PC-9 (cell line): ENCODE results near the gene RBM3. TPM values are rescaled to one million over a fixed set of nuclear protein-coding genes. Genes with fewer than 3 reads are reported as not detected.

ENCODE experiments used
- BruUV-seq: library from RNA; stranded (reverse); fragments of 400-500 nt; replicated peaks from 2 replicates; lab custom pipeline; 2021; lab: Mats Ljungman, UMichigan
- CTCF ChIA-PET: fragments of 300-600 bp; sonication (Branson Sonifier 250); formaldehyde crosslinking; loops from one replicate; lab custom pipeline; 2022; ENCODE audit warnings: antibody characterized with exemption; lab: Charles Lee
- POLR2A ChIA-PET: fragments of 300-600 bp; sonication (Branson Sonifier 250); formaldehyde crosslinking; loops from one replicate; lab custom pipeline; 2022; ENCODE audit warnings: antibody characterized with exemption; ENCODE audit not compliant: unreplicated experiment; lab: Charles Lee
- DNase-seq, 2 experiments: peaks; one replicate each; pipeline versions ENCODE4 v3.0.0 to v3.0.0-alpha.2; 2015 to 2022; ENCODE audit warnings: mixed read lengths in 1 of 2
- H2AFZ ChIP-seq: fragments of 200-600 bp; sonication (generic); 2 replicates; pipeline ENCODE4 v1.8.1; 2017; ENCODE audit warnings: antibody characterized with exemption
- H3F3A ChIP-seq: fragments of 200-600 bp; sonication (generic); 2 replicates; pipeline ENCODE4 v1.8.1; 2017; ENCODE audit warnings: antibody characterized with exemption, mild to moderate bottlenecking, low read depth; ENCODE audit not compliant: insufficient read depth
- H3K27ac ChIP-seq: fragments of 200-600 bp; sonication (generic); 2 replicates; pipeline ENCODE4 v1.6.1; 2016; ENCODE audit warnings: mixed run types
- H3K27me3 ChIP-seq: fragments of 200-600 bp; sonication (generic); 2 replicates; pipeline ENCODE4 v1.6.1; 2016; ENCODE audit warnings: low read depth, mixed run types; ENCODE audit not compliant: insufficient read depth
- H3K36me3 ChIP-seq: fragments of 200-600 bp; sonication (generic); 2 replicates; pipeline ENCODE4 v1.6.1; 2016; ENCODE audit warnings: low read depth, mixed run types
- H3K4me1 ChIP-seq: fragments of 200-600 bp; sonication (generic); replicated peaks from 2 replicates; pipeline ENCODE4 v1.6.1; 2016; ENCODE audit warnings: mixed run types; ENCODE audit not compliant: insufficient read depth
- H3K4me2 ChIP-seq: fragments of 200-600 bp; sonication (generic); 2 replicates; pipeline ENCODE4 v1.6.1; 2017; ENCODE audit warnings: mixed run types
- H3K4me3 ChIP-seq: fragments of 200-600 bp; sonication (generic); 2 replicates; pipeline ENCODE4 v1.6.1; 2016; ENCODE audit warnings: mixed run types
- H3K79me2 ChIP-seq: fragments of 200-600 bp; sonication (generic); 2 replicates; pipeline ENCODE4 v1.6.1; 2017; ENCODE audit warnings: low read depth, mixed run types
- H3K9me2 ChIP-seq: fragments of 200-600 bp; sonication (generic); 2 replicates; pipeline ENCODE4 v1.8.1; 2017; ENCODE audit warnings: mild to moderate bottlenecking; ENCODE audit not compliant: insufficient read depth
- H3K9me3 ChIP-seq: fragments of 200-600 bp; sonication (generic); 2 replicates; pipeline ENCODE4 v1.8.1; 2016; ENCODE audit warnings: low read depth; ENCODE audit not compliant: insufficient read depth
- H4K20me1 ChIP-seq: fragments of 200-600 bp; sonication (generic); 2 replicates; pipeline ENCODE4 v1.8.1; 2017; ENCODE audit not compliant: insufficient read depth
- CTCF ChIP-seq: fragments of 200-600 bp; sonication (generic); conservative IDR thresholded peaks from 2 replicates; pipeline ENCODE4 v1.6.1; 2017; ENCODE audit warnings: mixed run types, antibody characterized with exemption, mild to moderate bottlenecking, moderate library complexity
- EZH2 ChIP-seq: fragments of 200-600 bp; sonication (generic); IDR thresholded peaks from 2 replicates; pipeline ENCODE4 v1.8.0; 2017; ENCODE audit warnings: antibody characterized with exemption, low read depth
- intact Hi-C: fragments of 100-400 bp; cut with micrococcal nuclease; formaldehyde crosslinking; loops from one replicate; pipeline ENCODE4 v1.10.0; 2022; ENCODE audit not compliant: unreplicated experiment
- total RNA-seq: library from RNA; stranded (reverse); gene quantifications from 2 replicates; pipeline ENCODE4 v1.2.3, GENCODE V29; 2021

RBM3 gene
- total RNA-seq, 1 experiment from 2014 or later = 134 TPM

GRCh38 chrX:48611703-48612102 is 37.4 kb downstream of the RBM3 start:
- Histone ChIP-seq H4K20me1 (no peaks in the 10 kb centered on the region), H3F3A (no peaks in the 10 kb centered on the region), H3K4me1 (no peaks in the 10 kb centered on the region; the same call in 1 of the 2 replicates), H3K9me3 (no peaks in the 10 kb centered on the region), H3K27ac (no peak overlapping the region), H3K4me3 (no peak overlapping the region), H2AFZ (no peak overlapping the region), H3K79me2 (no peaks in the 10 kb centered on the region), H3K27me3 (no peaks in the 10 kb centered on the region), H3K4me2 (no peak overlapping the region), H3K9me2 (no peaks in the 10 kb centered on the region), H3K36me3 (no peaks in the 10 kb centered on the region)
- POLR2A ChIA-PET = no interaction called here
- TF ChIP-seq CTCF (no peak), EZH2 (no peak)
- DNase-seq = no peak
- intact Hi-C loops = no loop called here
- BruUV-seq = no TSS peak
- CTCF ChIA-PET = no interaction called here

- Histone ChIP-seq H3K27ac (no peak overlapping the region), H3K4me1 (no peaks in the 10 kb centered on the region; the same call in 1 of the 2 replicates), H3K9me2 (no peaks in the 10 kb centered on the region), H3K4me3 (no peak overlapping the region), H4K20me1 (no peaks in the 10 kb centered on the region), H3F3A (no peaks in the 10 kb centered on the region), H3K36me3 (no peaks in the 10 kb centered on the region), H3K4me2 (no peak overlapping the region), H3K9me3 (no peaks in the 10 kb centered on the region), H2AFZ (no peak overlapping the region), H3K79me2 (no peaks in the 10 kb centered on the region), H3K27me3 (no peaks in the 10 kb centered on the region)
- no TSS peak for BruUV-seq
- intact Hi-C loops = no loop called here
- ChIA-PET POLR2A (no interaction called here), CTCF (no interaction called here)
- TF ChIP-seq CTCF (no peak), EZH2 (no peak)
- DNase-seq = no peak
These were observed 39.3 kb downstream of the RBM3 start for GRCh38 chrX:48613502-48614160.

GRCh38 chrX:48616576-48616975 is 42.3 kb downstream of the RBM3 start:
- Histone ChIP-seq H3K4me1 (no peaks in the 10 kb centered on the region; the same call in 1 of the 2 replicates), H4K20me1 (no peaks in the 10 kb centered on the region), H2AFZ (peak overlapping the region; percentile 72; the same call in 1 of the 2 replicates), H3K9me3 (no peaks in the 10 kb centered on the region), H3K79me2 (no peaks in the 10 kb centered on the region), H3K36me3 (no peaks in the 10 kb centered on the region), H3K27me3 (no peaks in the 10 kb centered on the region), H3K4me3 (no peak overlapping the region), H3K9me2 (no peaks in the 10 kb centered on the region), H3K4me2 (peak overlapping the region; percentile 60), H3F3A (no peaks in the 10 kb centered on the region), H3K27ac (peak overlapping the region; percentile 56)
- TF ChIP-seq CTCF = no peak
- no TSS peak for BruUV-seq
- peak in 1 of 2 experiments; percentile 36 for DNase-seq
- ChIA-PET POLR2A (no interaction called here), CTCF (no interaction called here)
- intact Hi-C loops = no loop called here
